Activated CD8-positive, alpha-beta memory T cell treated with anti-CD3 and anti-CD28 coated beads for 48 hours (primary cell): ENCODE results near the gene MOGAT3.

Source experiments
- DNase-seq, 3 experiments: peaks; one replicate each; pipeline ENCODE4 v3.0.0-alpha.2; 2020; ENCODE audit warnings: low read depth in 2 of 3, low spot score in 2 of 3

The MOGAT3 gene

GRCh38 chr7:101234636-101235035 is 33.8 kb upstream of the MOGAT3 start:
- no peak for DNase-seq

GRCh38 chr7:101233907-101234547 is 33.2 kb upstream of the MOGAT3 start:
- no peak for DNase-seq

- DNase-seq = no peak
Measured at GRCh38 chr7:101232141-101232850, 31.5 kb upstream of the MOGAT3 start.

- no peak for DNase-seq
Measured at GRCh38 chr7:101231644-101232043, 30.8 kb upstream of the MOGAT3 start.

GRCh38 chr7:101226721-101227120 is 25.9 kb upstream of the MOGAT3 start:
- no peak for DNase-seq

GRCh38 chr7:101225650-101226049 is 24.8 kb upstream of the MOGAT3 start:
- DNase-seq = no peak

- DNase-seq = no peak
Measured at GRCh38 chr7:101223528-101223927, 22.7 kb upstream of the MOGAT3 start.

- DNase-seq = no peak
Measured at GRCh38 chr7:101222275-101222830, 21.5 kb upstream of the MOGAT3 start.

GRCh38 chr7:101220295-101220694 is 19.5 kb upstream of the MOGAT3 start:
- no peak for DNase-seq

GRCh38 chr7:101218236-101219125 is 17.6 kb upstream of the MOGAT3 start:
- no peak for DNase-seq

- peak; percentile 83 to 91 (median 87) for DNase-seq
Measured at GRCh38 chr7:101217388-101218235, 16.8 kb upstream of the MOGAT3 start, which contains the start of the genes PLOD3 and ZNHIT1. Gene PLOD3, minus strand, starts transcription at chr7:101217581. Its CDS starts 307 bp downstream, at chr7:101217274. Gene ZNHIT1, plus strand, starts transcription at chr7:101218165. Its CDS starts 31 bp downstream, at chr7:101218196.

- DNase-seq = no peak
Measured at GRCh38 chr7:101216860-101217387, 16.1 kb upstream of the MOGAT3 start.

GRCh38 chr7:101216001-101216859 is 15.4 kb upstream of the MOGAT3 start:
- no peak for DNase-seq

GRCh38 chr7:101212014-101212413 is 11.2 kb upstream of the MOGAT3 start:
- no peak for DNase-seq

- no peak for DNase-seq
Measured at GRCh38 chr7:101211501-101211900, 10.7 kb upstream of the MOGAT3 start.

- no peak for DNase-seq
Measured at GRCh38 chr7:101210143-101210542, 9.3 kb upstream of the MOGAT3 start.

GRCh38 chr7:101208794-101209193 is 8.0 kb upstream of the MOGAT3 start:
- no peak for DNase-seq

- DNase-seq = no peak
Measured at GRCh38 chr7:101207459-101207858, 6.6 kb upstream of the MOGAT3 start.

- no peak for DNase-seq
Measured at GRCh38 chr7:101206665-101207042, 5.8 kb upstream of the MOGAT3 start.
